NAMALWA (cell line): ENCODE measurements around the gene KIAA0825.
A peak's percentile ranks its signal among the peaks of the same experiment; 100 is the strongest.

Experiments
- DNase-seq: peaks from one replicate; pipeline ENCODE4 v3.0.0-alpha.2; 2015; ENCODE audit warnings: low spot score

Gene KIAA0825

GRCh38 chr5:94243612-94244011 lies 374.8 kb downstream of the KIAA0825 start:
- no peak for DNase-seq

DNA sequence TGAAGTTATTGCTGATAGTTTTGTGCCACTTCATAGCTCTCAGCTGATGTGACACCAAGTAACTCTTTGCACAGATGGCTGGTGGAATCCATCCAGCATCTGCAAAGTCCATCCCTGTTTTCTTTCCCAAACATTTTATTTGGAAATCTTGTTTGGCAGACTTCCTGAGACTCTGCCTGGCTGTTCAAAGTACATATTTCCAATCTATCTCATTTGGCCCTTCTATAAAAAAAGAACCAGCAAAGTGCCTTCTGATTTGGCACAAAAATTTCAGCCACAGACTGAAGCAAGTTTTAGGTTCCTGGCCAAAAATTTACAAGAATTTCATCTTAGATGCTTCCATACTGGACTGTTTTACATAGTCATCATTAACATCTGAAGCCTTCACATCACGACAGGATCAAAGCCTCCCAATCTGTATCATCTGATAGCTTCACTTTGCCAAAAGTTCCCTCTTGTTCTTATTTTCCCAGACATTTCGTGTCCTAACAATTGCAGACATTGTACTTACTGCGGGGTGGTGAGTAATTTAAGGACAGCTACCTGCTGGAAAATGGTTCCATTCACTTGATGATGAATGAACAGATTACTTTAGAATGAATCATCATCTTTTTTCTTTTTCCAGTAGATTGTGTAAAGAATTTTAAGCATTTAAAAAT lies 377.3 kb downstream of the KIAA0825 start:
- no peak for DNase-seq

GRCh38 chr5:94240596-94240992 lies 377.8 kb downstream of the KIAA0825 start:
- DNase-seq = no peak

GRCh38 chr5:94240134-94240533 lies 378.3 kb downstream of the KIAA0825 start:
- DNase-seq = no peak

DNA sequence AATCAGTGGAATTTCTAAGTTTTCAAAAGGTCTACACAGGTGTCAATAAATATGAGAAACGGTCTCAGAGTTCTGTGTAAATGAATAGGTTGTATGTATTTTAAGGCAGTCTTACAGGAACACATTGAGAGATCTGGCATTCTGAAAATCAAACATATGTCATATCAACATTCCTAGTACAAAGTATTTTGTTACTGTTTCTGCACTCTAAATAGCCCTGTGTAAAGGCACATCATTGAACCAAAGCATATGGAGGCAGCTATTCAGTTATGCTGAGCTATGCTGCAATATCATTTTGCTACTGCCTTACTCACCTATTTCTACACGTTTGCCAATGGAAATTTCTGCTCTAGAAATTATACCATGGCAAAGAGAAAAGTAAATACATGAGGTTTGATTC lies 379.1 kb downstream of the KIAA0825 start:
- no peak for DNase-seq

DNA sequence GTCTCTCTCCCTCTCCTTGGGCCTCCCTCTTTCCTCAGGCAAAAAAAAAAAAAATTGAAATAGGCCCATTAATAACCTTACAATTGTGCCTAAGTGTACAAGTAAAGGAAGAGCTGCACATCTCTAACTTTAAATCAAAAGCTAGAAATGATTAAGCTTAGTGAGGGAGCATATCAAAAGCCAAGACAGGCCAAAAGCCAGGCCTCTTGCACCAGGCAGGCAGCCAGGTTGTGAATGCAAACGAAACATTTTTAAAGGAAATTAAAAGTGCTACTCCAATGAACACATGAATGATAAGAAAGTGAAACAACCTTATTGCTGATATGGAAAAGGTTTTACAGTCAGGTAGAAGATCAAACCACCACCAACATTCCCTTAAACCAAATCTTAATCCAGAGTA lies 383.4 kb downstream of the KIAA0825 start:
- no peak for DNase-seq

GRCh38 chr5:94228791-94229190 lies 389.6 kb downstream of the KIAA0825 start:
- no peak for DNase-seq

- DNase-seq = no peak
These were observed 395.2 kb downstream of the KIAA0825 start for GRCh38 chr5:94223235-94223634.

DNA sequence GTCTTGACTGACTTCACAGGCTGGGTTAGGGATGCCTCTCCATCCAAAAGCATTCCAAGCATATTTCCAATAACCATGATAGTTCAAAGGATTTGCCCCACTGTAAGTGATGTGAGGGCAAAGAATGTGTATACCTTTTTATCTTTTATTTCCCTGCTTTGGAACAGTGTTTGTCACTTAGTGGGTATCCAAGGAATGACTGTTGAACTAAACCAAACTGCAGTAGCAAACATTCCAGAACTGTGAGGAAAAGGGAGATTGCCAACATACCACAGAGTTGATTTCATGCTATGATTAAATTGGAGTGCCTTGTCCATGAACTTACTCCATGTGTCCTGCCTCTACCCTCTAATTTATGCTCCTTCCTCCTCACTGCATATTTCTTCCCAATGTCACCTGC lies 400.0 kb downstream of the KIAA0825 start:
- no peak for DNase-seq

DNA sequence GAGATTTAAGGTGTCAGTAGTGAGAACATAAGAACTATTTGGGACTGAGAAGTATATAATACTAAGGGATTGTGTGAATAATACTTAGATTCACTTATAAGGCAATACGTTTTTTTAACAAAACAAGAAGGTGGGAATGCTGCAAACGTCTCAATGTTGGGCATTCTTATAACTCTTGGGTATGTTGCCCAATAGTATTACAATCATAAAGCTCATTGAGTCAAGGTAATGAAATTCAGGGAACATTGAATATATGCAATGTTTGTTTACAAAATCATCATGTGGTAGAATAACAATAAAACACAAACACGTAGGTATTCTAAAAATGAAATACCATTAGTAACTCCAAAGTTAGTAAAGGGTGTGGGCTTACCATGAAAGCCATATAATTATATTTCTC lies 400.7 kb downstream of the KIAA0825 start:
- DNase-seq = no peak

GRCh38 chr5:94217216-94217615 lies 401.2 kb downstream of the KIAA0825 start:
- no peak for DNase-seq

- DNase-seq = no peak
These were observed 405.9 kb downstream of the KIAA0825 start for GRCh38 chr5:94212476-94212875.

DNA sequence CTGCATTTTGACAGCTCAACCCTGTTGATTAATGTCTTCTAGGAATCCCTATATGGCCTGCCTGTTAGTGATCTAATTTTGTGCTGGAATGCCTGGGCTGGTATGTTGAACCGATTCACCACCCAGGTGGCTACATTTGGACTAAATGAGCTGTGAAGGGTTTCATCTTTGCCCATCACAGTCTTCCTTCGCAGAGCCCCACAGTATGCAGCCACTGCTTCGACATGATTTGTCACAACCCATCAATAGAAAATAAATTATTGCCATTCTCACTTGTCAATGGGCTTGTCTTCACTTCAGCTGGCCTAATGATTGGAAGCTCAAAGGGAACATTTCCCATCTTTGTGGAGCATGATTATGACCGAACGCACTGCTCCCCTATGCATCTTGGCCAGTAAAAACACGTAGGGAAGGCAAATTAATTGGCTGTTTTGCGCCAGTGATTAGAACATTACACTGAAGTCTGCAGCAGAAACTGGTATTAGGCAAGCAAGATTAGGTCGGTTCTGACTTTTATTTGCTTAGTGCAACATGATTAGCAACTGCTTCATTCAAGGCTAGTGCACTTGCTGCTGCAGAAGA lies 408.5 kb downstream of the KIAA0825 start:
- DNase-seq = no peak

GRCh38 chr5:94209272-94209671 lies 409.1 kb downstream of the KIAA0825 start:
- DNase-seq = no peak

- no peak for DNase-seq
These were observed 418.8 kb downstream of the KIAA0825 start for GRCh38 chr5:94199566-94199965.

- DNase-seq = no peak
These were observed 420.4 kb downstream of the KIAA0825 start for GRCh38 chr5:94197970-94198369.

GRCh38 chr5:94196953-94197352 lies 421.5 kb downstream of the KIAA0825 start:
- DNase-seq = no peak

- DNase-seq = peak; percentile 2
These were observed 425.6 kb downstream of the KIAA0825 start for GRCh38 chr5:94192658-94193391.

DNA sequence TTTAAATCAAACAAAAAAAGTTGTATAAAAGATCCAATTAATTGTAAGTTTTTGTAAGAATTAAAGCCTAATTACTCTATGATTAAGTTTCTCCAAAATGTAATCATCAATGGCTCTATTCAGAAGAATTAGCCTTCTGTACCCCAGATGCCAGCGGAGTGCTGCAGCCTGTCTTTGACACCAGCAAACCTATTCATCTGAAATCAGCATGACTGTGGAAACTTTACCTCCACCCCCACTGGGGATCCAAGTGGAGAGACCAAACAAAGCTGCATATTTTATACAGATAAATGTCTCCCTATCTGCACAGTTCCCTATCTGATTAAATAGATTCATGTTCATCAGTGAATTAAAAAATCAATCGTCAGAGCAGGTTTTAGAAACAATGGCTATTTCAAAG lies 426.8 kb downstream of the KIAA0825 start:
- no peak for DNase-seq

DNA sequence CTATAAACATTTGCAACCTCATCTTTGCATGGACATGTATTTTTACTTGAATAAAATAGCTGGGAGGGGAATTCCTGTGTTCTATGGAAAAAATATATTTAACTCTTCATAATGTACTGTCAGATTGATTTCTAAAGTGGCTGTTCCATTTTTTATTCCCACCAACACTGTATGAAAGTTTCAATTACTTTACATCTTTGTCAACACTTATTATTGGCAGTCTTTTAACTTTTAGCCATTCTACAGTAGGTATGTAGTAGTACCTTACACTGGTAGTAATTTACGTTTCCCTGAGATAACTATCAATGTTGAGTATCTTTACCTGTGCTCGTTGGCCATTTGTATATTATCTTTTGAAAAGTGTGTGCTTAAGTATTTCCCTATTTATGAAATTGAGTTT lies 429.7 kb downstream of the KIAA0825 start:
- no peak for DNase-seq

DNA sequence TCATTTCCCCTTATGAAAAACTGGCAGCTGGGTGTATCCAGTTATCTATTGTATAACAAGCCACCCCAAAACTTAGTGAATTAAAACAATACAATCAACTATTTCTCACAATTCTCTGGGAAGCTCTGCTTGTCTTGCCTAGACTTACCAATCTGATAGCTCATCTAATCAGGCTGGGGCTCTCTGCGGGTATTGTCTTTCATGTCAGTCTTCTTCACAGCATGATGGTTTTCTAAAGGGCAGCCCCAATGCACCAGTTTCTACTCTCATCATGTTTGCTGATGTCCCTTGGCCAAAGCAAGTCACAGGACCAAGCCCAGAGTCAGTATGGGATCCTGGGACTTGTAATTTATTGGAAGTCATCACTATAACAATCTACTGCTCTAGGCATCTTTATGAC lies 433.5 kb downstream of the KIAA0825 start:
- DNase-seq = no peak

GRCh38 chr5:94181895-94182294 lies 436.5 kb downstream of the KIAA0825 start:
- peak; percentile 45 for DNase-seq

GRCh38 chr5:94180761-94181160 lies 437.6 kb downstream of the KIAA0825 start:
- no peak for DNase-seq

DNA sequence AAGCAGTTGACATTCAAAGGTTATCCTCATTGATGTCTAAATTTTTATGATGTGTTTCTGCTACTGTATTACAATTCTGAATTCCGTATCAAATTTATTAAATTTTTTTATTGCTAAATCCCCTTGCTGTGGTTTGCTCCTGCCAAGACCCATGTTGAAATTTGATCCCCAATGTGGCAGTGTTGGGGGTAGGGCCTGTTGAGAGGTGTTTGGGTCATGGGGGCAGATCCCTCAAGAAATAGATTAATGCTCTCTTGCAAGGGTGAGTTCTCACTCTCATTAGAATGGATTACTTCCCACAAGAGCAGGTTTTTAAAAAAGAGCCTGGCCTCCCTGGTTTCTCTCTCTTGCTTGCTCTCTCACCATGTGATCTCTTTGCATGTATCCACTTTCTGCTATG lies 442.5 kb downstream of the KIAA0825 start:
- no peak for DNase-seq
